CD1c-positive myeloid dendritic cell (primary cell): ENCODE measurements around the gene GUCA2B.

Experiments
- DNase-seq: peaks from one replicate; pipeline ENCODE4 v3.0.0-alpha.2; 2016; ENCODE audit errors: extremely low spot score

GUCA2B gene

DNA sequence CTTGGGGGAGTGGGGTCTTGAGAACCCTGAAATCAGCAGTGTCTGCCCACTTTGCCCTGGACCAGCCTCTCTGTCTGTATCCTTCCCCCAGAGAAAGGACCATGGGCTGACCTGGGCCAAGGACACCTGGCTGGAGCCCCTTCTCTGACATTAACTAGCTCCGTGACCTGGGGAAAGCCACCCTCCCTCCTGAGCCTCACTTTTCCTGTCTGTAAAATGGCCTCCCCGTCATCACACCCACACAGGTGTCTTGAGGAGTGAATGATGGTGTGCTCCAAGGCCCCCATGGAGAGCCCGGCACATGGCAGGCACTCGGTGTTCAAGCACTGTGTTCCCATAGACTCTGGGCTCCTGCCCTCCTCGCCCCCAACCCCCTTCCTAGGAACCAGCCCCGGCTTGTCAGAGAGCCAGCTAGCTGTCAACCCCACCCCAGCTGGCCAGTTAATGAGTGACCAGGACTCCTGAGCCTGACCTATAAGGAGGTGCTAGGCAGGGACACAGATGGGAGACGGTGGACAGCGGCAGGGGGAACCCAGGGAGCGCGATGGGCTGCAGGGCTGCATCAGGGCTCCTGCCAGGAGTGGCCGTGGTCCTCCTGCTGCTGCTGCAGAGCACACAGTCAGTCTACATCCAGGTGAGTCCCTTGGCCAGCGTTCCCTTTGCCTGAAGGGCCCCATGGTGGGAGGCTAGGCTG lies at the start of gene GUCA2B:
TSS of gene GUCA2B (plus strand) at position 504 of the 694 bp plus-strand sequence. CDS start at position 545, 41 bp downstream.
- DNase-seq, result no peak

DNA sequence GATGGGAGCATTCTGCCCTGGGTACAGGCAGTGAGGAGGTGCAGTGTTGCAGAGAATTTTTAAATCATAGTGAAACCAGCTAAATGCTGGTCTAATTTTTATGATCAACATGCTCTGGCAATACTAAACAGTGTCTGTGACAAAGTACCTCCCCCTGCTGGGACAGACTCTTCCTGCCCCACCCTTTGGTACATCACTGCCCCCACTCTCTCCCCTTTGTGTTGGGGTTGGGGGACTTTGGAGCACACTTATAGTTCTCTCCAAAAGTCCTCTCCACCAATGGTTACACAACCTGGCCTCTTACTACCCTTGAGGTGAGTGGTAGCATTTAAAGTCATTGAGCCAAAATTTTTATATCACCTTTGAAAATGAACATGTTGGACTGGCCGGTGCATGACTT lies 48.2 kb upstream of the GUCA2B start:
- DNase-seq, result no peak

- no peak for DNase-seq
Observed at GRCh38 chr1:42108309-42108708, 44.9 kb upstream of the GUCA2B start.

DNA sequence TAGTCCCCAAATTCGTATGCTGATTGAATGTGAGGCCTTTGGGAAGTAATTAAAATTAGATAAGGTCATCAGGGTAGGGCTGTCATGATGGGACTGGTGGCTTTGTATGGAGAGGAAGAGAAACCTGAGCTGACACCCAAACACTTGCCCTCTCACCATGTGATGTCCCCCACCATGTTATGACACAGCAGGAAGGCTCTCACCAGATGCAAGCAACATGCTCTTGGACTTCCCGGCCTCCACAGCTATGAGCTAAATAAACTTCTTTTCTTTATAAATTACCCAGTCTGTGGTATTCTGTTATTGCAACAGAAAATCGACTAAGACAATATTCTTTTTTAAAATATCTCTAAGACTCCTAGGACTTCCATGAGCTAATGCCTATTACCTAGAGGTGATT lies 43.6 kb upstream of the GUCA2B start:
- DNase-seq, result no peak

GRCh38 chr1:42114229-42114628 lies 39.0 kb upstream of the GUCA2B start:
- no peak for DNase-seq

DNA sequence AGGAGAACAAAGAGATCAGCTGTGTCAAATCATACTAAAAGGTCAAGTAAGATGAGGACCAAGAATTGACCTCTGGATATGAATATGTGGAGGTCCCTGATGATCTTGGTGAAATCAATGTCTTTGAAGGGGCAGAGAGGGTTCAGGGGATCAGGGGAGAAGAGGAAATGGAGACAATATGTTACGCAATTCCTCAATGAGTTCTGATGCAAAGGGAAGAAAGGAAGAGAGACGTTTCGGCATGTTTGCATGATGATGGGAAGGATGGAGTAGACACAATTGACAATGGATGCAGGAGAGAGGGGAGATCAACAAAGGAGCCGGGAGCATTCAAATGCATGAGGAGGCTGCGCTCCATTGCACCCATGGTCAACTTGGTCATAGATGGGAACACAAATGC lies 36.0 kb upstream of the GUCA2B start:
- no peak for DNase-seq

GRCh38 chr1:42118125-42118524 lies 35.1 kb upstream of the GUCA2B start:
- DNase-seq, result no peak

DNA sequence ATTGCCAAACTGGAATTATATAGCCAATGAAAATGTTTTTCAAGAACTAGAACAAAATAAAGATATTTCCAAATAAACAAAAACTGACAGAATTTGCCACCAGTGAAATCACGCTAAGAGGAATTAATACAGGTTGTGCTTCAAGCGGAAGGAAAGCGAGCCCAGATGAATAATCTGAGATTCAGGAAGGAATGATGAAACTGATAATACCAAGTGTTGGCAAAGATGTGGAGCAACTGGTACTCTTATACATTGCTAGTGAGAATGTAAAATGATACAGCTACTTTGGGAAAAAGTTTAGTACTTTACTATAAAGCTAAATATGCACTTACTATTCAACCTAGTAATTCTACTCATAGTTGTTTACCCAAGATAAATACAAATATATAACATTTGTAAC lies 30.8 kb upstream of the GUCA2B start:
- DNase-seq, result no peak

- DNase-seq, result no peak
Observed at GRCh38 chr1:42125552-42125951, 27.7 kb upstream of the GUCA2B start.

- DNase-seq, result no peak
Observed at GRCh38 chr1:42127767-42128166, 25.4 kb upstream of the GUCA2B start.

- DNase-seq, result no peak
Observed at GRCh38 chr1:42128499-42128898, 24.7 kb upstream of the GUCA2B start.

- DNase-seq, result no peak
Observed at GRCh38 chr1:42128964-42129363, 24.2 kb upstream of the GUCA2B start.

DNA sequence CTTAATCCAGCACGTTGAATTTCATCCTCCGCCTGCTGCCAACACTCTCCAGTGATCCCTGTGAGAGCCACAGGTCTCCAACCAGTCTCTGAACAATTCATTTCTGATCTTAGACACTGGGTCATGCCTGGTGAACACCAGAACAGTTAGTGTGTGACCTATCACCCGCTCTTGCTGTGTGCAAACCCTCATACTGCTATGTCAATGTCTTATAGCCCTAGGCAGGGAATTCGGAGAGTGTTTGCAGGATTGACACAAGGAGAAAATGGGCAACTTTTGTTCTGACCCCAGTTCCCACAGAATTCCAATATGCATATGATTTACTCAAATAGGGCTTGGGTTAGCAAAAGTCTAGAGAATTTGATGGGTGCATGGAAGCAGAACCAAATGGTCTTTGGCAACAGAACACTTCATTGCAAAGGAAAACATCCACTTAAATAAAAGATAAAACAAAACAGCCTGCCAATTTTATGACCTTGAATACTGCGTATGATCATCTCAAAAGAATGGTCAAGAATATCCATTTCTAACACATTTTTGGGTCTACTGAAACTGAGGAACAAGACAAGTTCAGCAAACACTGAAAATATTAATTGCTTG lies 23.0 kb upstream of the GUCA2B start:
- DNase-seq, result no peak

GRCh38 chr1:42133390-42133789 lies 19.8 kb upstream of the GUCA2B start:
- DNase-seq, result no peak

DNA sequence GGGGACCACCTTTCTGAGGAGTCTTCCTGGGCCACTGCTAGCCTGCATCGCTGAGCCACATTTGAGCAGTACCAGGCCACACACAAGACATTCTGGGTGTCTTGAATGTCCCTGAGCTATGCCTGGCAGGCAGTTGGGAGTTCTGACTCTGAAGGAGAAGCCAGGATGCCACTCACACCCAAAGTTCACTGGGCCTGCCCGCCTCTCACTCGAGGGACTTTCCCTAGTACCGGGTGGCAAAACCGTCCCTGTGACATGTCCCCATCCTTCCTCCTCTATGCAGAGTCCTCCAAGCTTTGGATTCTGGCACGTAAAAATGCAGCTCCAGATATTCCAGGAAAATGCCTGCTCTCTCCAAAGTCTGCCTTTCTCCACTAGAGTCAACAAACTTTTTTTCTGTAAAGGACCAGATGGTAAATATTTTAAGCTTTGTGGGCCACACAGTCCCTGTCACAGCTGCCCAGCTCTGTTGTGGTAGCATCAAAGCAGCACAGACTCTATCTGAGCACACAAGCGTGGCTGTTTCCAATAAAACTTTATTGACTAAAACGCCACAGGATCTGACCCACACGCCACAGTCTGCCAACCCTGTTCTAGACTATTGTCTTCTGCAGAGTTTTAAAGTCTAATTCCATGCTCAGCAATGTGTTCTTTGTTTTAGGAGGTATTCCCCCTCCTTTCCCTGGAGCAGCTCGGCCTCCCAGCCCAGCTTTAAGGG lies 19.2 kb upstream of the GUCA2B start:
- no peak for DNase-seq

DNA sequence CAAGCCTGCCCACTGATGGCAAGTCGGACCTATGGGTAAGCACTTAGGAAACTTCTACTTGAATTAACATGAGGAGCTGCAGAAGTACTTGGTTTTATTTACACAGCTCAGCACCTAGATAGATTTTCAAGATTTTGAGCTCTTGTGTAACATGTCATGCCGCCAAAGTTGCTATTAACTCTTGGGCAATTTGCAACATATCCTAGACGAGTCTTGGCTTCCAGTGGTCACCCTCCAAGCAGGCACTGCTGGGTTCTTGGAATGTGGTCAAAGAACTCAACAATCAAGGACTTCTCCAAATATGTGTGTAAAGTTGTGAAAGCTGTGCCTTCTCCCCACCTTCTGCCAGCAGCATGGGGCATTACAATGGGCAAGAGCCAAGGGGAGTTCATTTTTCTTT lies 17.8 kb upstream of the GUCA2B start:
- no peak for DNase-seq

DNA sequence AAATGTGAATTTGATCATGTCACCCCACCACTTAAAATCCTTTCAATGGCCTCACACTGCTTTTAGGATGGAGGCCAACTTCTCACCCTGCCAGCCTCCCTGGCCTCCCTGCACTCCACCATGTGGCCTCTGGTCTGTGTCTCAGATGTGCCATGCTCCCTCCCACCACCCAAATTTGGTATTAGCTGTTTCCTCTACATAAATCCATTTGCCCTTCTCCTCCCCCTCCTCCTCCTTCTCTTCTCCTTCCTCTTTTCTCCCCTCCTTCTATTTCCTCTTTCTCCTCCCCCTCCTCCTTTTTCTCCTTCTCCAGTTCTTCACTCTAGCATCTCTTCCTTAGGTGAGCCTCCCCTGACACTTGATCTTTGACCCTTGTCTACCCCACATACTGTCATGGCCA lies 16.7 kb upstream of the GUCA2B start:
- no peak for DNase-seq

DNA sequence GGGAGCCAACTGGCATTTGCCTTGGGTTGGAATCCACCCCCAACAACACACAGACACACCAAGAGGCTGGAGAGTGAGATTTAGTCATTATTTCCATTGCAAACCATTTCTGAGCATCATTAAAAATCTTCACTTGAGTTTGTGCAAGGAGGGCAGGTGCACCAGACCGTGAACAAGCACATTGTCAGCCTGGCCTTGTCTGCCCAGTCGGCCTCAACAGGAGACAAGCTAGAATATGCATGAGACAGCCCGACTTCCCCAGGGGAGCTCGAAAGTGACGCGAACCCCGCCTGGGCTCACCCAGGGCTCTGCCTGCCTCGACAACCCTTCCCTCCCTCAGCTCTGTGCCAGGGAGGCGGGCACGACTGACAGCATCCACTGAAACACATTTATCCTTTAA lies 15.4 kb upstream of the GUCA2B start:
- DNase-seq, result no peak

DNA sequence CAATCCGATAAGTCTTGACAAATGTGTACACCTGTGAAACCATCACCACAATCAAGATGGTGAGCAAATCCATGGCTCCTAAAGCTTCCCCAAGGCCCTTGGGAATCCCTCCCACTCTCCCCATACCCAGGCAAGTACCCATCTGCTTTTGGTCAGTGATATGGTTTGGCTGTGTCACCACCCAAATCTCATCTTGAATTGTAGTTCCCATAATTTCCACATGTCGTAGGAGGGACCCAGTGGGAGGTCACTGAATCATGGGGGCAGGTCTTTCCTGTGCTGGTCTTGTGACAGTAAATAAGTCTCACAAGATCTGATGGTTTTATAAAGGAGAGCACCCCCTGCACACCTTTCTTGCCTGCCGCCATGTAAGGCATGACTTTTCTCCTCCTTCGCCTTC lies 14.6 kb upstream of the GUCA2B start:
- DNase-seq, result no peak

GRCh38 chr1:42139444-42139843 lies 13.8 kb upstream of the GUCA2B start:
- DNase-seq, result no peak

GRCh38 chr1:42140191-42140590 lies 13.0 kb upstream of the GUCA2B start:
- no peak for DNase-seq

- DNase-seq, result no peak
Observed at GRCh38 chr1:42141978-42142377, 11.2 kb upstream of the GUCA2B start.
